Measurements from ENCODE around the gene UGT3A2. TPM values are rescaled to one million over a fixed set of nuclear protein-coding genes. Genes with fewer than 3 reads are reported as not detected.

Gene UGT3A2
- total RNA-seq = not detected in 2 replicates

DNA sequence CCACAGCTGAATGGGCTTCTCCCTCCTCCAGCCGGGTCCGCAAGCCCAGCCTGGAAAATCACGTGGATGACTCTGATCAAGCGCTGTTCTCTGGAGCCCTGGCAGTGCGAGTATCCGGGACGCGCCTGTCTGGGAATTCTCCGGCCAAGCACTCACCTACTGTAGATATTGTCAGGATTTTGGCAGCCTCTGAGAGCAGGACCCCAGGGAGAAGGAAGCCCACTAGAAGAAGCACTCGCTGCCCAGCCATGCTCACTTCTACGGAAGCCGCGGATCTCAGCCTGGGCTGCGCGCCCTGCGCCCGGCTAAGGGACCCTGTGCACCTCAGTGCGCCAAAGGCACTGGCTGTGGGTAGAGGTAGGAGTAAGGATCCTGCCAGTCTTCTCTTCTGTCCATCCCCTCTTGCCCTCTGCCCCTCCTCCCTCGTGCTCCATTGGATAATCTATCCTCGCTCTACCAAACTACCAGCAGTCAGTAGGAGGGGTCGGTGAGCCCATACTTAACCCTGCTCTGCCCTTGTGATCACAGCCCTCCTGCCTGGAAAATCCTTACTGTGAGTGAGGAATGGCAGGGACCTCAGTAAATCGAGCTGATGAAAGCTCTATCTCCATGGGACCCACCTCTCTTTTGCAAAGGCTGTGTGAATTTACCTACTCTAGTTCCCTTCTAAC, at the start of gene UGT3A2:
UGT3A2 (minus strand) TSS at position 343 of the 671 bp plus-strand sequence; CDS start at position 250, 93 bp downstream.

GRCh38 chr5:35990941-35991611, 75.6 kb downstream of the UGT3A2 start, which contains the start of gene UGT3A1:
Gene UGT3A1, minus strand, starts transcription at chr5:35991390. Its CDS starts 150 bp downstream, at chr5:35991240.

Other genes starting within 250 kb of the UGT3A2 start
- gene IL7R, start 210.0 kb downstream of the UGT3A2 start, total RNA-seq = 1.8 and 3.8 TPM in 2 replicates
- not detected in 2 replicates for gene CAPSL, start 128.3 kb downstream of the UGT3A2 start, total RNA-seq
- not detected in 2 replicates for gene UGT3A1, start 75.5 kb downstream of the UGT3A2 start, total RNA-seq
- gene LMBRD2, start 85.0 kb upstream of the UGT3A2 start, total RNA-seq = 4.2 and 4.5 TPM in 2 replicates
- 30.1 and 40.9 TPM in 2 replicates for gene SKP2, start 85.2 kb upstream of the UGT3A2 start, total RNA-seq
- 11.5 and 12.5 TPM in 2 replicates for gene NADK2, start 175.0 kb upstream of the UGT3A2 start, total RNA-seq
- gene RANBP3L, start 235.0 kb upstream of the UGT3A2 start, total RNA-seq = not detected in 2 replicates